ENCODE results near the gene MINK1. TPM values are rescaled to one million over a fixed set of nuclear protein-coding genes. Genes with fewer than 3 reads are reported as not detected.
A peak's percentile ranks its signal among the peaks of the same experiment; 100 is the strongest.

Gene MINK1
- total RNA-seq, 3 donors from 2014 or later (not counting 1 experiment from before 2014, with no cell fraction given): 103 to 122 (median 110) TPM

GRCh38 chr17:4933646-4934045 is 100.5 kb downstream of the MINK1 start:
- Histone ChIP-seq H3K4me3 (ENCODE audit: low read length) (no peak overlapping the region), H3K9me3 (ENCODE audit: control insufficient read depth, insufficient read depth, low read length) (no peaks in the 10 kb centered on the region), H3K27ac (ENCODE audit: low read length) (no peak overlapping the region), H3K4me1 (ENCODE audit: control insufficient read depth, insufficient read depth, low read length) (peaks cover 29% of the 10 kb centered on the region), H3K36me3 (ENCODE audit: control insufficient read depth, insufficient read depth, low read length) (peaks cover 17% of the 10 kb centered on the region), H3K27me3 (ENCODE audit: control insufficient read depth, insufficient read depth, low read length) (no peaks in the 10 kb centered on the region)
- DNase-seq (no peak), ATAC-seq (peak in 1 of 3 donors; percentile 10)
- Mint-ChIP-seq H3K27me3 (ENCODE audit: low read depth in 2 of 2) (peaks cover 0 to 4% of the 10 kb centered on the region in 2 donors), H3K4me3 (peak overlapping the region; percentile 80), H3K27ac (peak overlapping the region in 1 of 2 donors; percentile 81), H3K4me1 (peaks cover 33 to 50% of the 10 kb centered on the region in 2 donors), H3K36me3 (no peaks in the 10 kb centered on the region), H3K9me3 (no peaks in the 10 kb centered on the region)
- intact Hi-C loops (cut with micrococcal nuclease): no loop called here
- WGBS (ENCODE audit: insufficient coverage): 40% methylated on average over 15 of the region's 16 CpGs
- no peak for TF ChIP-seq CTCF (IDR thresholded peaks at IDR 0.05)

GRCh38 chr17:4934173-4934979 is 101.2 kb downstream of the MINK1 start:
- Mint-ChIP-seq H3K9me3 (no peaks in the 10 kb centered on the region), H3K27ac (peak overlapping the region; percentile 55 to 81), H3K4me1 (peaks cover 34 to 57% of the 10 kb centered on the region in 2 donors), H3K27me3 (ENCODE audit: low read depth in 2 of 2) (peaks cover 0 to 4% of the 10 kb centered on the region in 2 donors), H3K36me3 (no peaks in the 10 kb centered on the region), H3K4me3 (peak overlapping the region; percentile 80)
- no peak overlapping the region for H3K4me3 ChIP-seq (ENCODE audit: low read length)
- no peak for TF ChIP-seq CTCF (IDR thresholded peaks at IDR 0.05)
- H3K36me3 ChIP-seq (ENCODE audit: control insufficient read depth, insufficient read depth, low read length): peaks cover 18% of the 10 kb centered on the region
- H3K27me3 ChIP-seq (ENCODE audit: control insufficient read depth, insufficient read depth, low read length): no peaks in the 10 kb centered on the region
- peaks cover 36% of the 10 kb centered on the region for H3K4me1 ChIP-seq (ENCODE audit: control insufficient read depth, insufficient read depth, low read length)
- no peak overlapping the region for H3K27ac ChIP-seq (ENCODE audit: low read length)
- H3K9me3 ChIP-seq (ENCODE audit: control insufficient read depth, insufficient read depth, low read length): no peaks in the 10 kb centered on the region
- DNase-seq: peak in 1 of 2 donors; percentile 48
- 19% methylated on average over 13 of the region's 14 CpGs for WGBS (ENCODE audit: insufficient coverage)
- intact Hi-C loops (cut with micrococcal nuclease): no loop called here
- peak in 2 of 3 donors; percentile 48 to 60 for ATAC-seq

- H3K36me3 ChIP-seq (ENCODE audit: control insufficient read depth, insufficient read depth, low read length): peaks cover 18% of the 10 kb centered on the region
- H3K9me3 ChIP-seq (ENCODE audit: control insufficient read depth, insufficient read depth, low read length): no peaks in the 10 kb centered on the region
- Mint-ChIP-seq H3K36me3 (no peaks in the 10 kb centered on the region), H3K4me1 (peaks cover 35 to 68% of the 10 kb centered on the region in 2 donors), H3K27me3 (ENCODE audit: low read depth in 2 of 2) (peaks cover 0 to 4% of the 10 kb centered on the region in 2 donors), H3K4me3 (no peak overlapping the region), H3K27ac (peak overlapping the region; percentile 48 to 62), H3K9me3 (no peaks in the 10 kb centered on the region)
- no peak for TF ChIP-seq CTCF (IDR thresholded peaks at IDR 0.05)
- no peak overlapping the region for H3K27ac ChIP-seq (ENCODE audit: low read length)
- ATAC-seq: no peak
- no peaks in the 10 kb centered on the region for H3K27me3 ChIP-seq (ENCODE audit: control insufficient read depth, insufficient read depth, low read length)
- DNase-seq: no peak
- H3K4me1 ChIP-seq (ENCODE audit: control insufficient read depth, insufficient read depth, low read length): peaks cover 39% of the 10 kb centered on the region
- no peak overlapping the region for H3K4me3 ChIP-seq (ENCODE audit: low read length)
- intact Hi-C loops (cut with micrococcal nuclease): no loop called here
Measured at GRCh38 chr17:4935650-4936049, 102.5 kb downstream of the MINK1 start.
